Measurements from ENCODE around the gene PSMD4. TPM values are rescaled to one million over a fixed set of nuclear protein-coding genes. Genes with fewer than 3 reads are reported as not detected.
A peak's percentile ranks its signal among the peaks of the same experiment; 100 is the strongest.

The PSMD4 gene
- total and polyA plus RNA-seq, 10 donors, result 90.8 to 180 (median 133) TPM

- intact Hi-C loops (cut with DNase I; ENCODE audit: low total_unique reads), result no loop called here
- DNase-seq, result no peak
Observed at GRCh38 chr1:151314137-151314875, 59.8 kb downstream of the PSMD4 start.

GRCh38 chr1:151315565-151316235 lies 61.2 kb downstream of the PSMD4 start:
- intact Hi-C loops (cut with DNase I; ENCODE audit: low total_unique reads), result no loop called here
- H3K4me1 ChIP-seq, result peaks cover 4 to 64% (median 32%) of the 10 kb centered on the region in 6 donors
- TF ChIP-seq POLR2AphosphoS5 (IDR thresholded peaks at IDR 0.05), result no peak
- no peak for TF ChIP-seq POLR2A (IDR thresholded peaks at IDR 0.05)
- TF ChIP-seq CTCF (IDR thresholded peaks at IDR 0.05 in 8 of 11, conservative IDR thresholded peaks at IDR 0.05 in 3 of 11), result no peak
- no peak for DNase-seq
- H3K27ac ChIP-seq, result no peak overlapping the region
- H3K36me3 ChIP-seq, result peaks cover 0 to 100% (median 81%) of the 10 kb centered on the region in 6 donors
- H3K4me3 ChIP-seq, result no peak overlapping the region
- H3K27me3 ChIP-seq (replicated peaks in 1 of 7), result no peaks in the 10 kb centered on the region
- H3K9me3 ChIP-seq, result no peaks in the 10 kb centered on the region
- WGBS, 5 donors, result 87 to 92% (median 90%) methylated on average over 16 to 17 of the region's 17 CpGs

More at GRCh38 chr1:151314137-151314875, 59.8 kb downstream of the PSMD4 start:
- H3K4me1 ChIP-seq, result peaks cover 4 to 65% (median 37%) of the 10 kb centered on the region in 6 donors
- H3K36me3 ChIP-seq, result peaks cover 0 to 100% (median 78%) of the 10 kb centered on the region in 6 donors
- no peaks in the 10 kb centered on the region for H3K27me3 ChIP-seq (replicated peaks in 1 of 7)
- no peaks in the 10 kb centered on the region for H3K9me3 ChIP-seq
- no peak for TF ChIP-seq CTCF (IDR thresholded peaks at IDR 0.05 in 8 of 11, conservative IDR thresholded peaks at IDR 0.05 in 3 of 11)
- TF ChIP-seq POLR2A (IDR thresholded peaks at IDR 0.05), result no peak
- peak in 2 of 3 donors; percentile 29 to 64 for TF ChIP-seq POLR2AphosphoS5 (IDR thresholded peaks at IDR 0.05)
- H3K4me3 ChIP-seq, result no peak overlapping the region
- H3K27ac ChIP-seq, result peak overlapping the region in 4 of 8 donors; percentile 18 to 61 (median 30)
- WGBS, 5 donors, result 62 to 88% (median 73%) methylated on average over 3 of the region's 3 CpGs

Small RNAs within 50 kb of the gene (small RNA-seq; reads per million reads assigned to genes)
- 0 to 0.41 (median 0) reads per million in 4 donors for gene RN7SL444P

Other genes with a start within 250 kb of the PSMD4 start
- gene MINDY1, start 247.8 kb upstream of the PSMD4 start, total RNA-seq, result 10 to 100 TPM; 23.8 to 51.1 (median 31.4) TPM
- gene MINDY1, start 247.8 kb upstream of the PSMD4 start, polyA plus RNA-seq, result 10 to 100 TPM in 1 of 3 donors, 1 to 10 TPM in 2; 3.3 to 10.4 (median 3.9) TPM
- gene PRUNE1, start 246.3 kb upstream of the PSMD4 start, total RNA-seq, result 10 to 100 TPM; 15.7 to 22.6 (median 17.7) TPM
- 10 to 100 TPM in 1 of 3 donors, 1 to 10 TPM in 2; 9.2 to 12.8 (median 9.9) TPM for gene PRUNE1, start 246.3 kb upstream of the PSMD4 start, polyA plus RNA-seq
- 1 to 10 TPM in 3 of 7 donors, under 1 TPM in 4; 0.33 to 1.4 (median 0.77) TPM for gene BNIPL, start 218.1 kb upstream of the PSMD4 start, total RNA-seq
- under 1 TPM; 0.50 to 0.85 (median 0.61) TPM for gene BNIPL, start 218.1 kb upstream of the PSMD4 start, polyA plus RNA-seq
- gene C1orf56, start 207.0 kb upstream of the PSMD4 start, total RNA-seq, result 1 to 10 TPM; 1.8 to 5.5 (median 3.4) TPM
- gene C1orf56, start 207.0 kb upstream of the PSMD4 start, polyA plus RNA-seq, result 1 to 10 TPM; 1.4 to 2.8 (median 2.6) TPM
- gene CDC42SE1, start 195.1 kb upstream of the PSMD4 start, total RNA-seq, result 100 to 1,000 TPM; 158 to 245 (median 208) TPM
- 10 to 100 TPM; 57.0 to 75.4 (median 72.6) TPM for gene CDC42SE1, start 195.1 kb upstream of the PSMD4 start, polyA plus RNA-seq
- 1 to 10 TPM in 4 of 7 donors, under 1 TPM in 3; 0.50 to 2.6 (median 1.1) TPM for gene MLLT11, start 194.3 kb upstream of the PSMD4 start, total RNA-seq
- under 1 TPM; 0.52 to 0.91 (median 0.61) TPM for gene MLLT11, start 194.3 kb upstream of the PSMD4 start, polyA plus RNA-seq
- gene GABPB2, start 184.0 kb upstream of the PSMD4 start, total RNA-seq, result 10 to 100 TPM; 12.3 to 22.8 (median 17.5) TPM
- 1 to 10 TPM; 3.0 to 7.1 (median 3.9) TPM for gene GABPB2, start 184.0 kb upstream of the PSMD4 start, polyA plus RNA-seq
- gene SEMA6C, start 108.1 kb upstream of the PSMD4 start, total RNA-seq, result 1 to 10 TPM; 2.0 to 9.4 (median 4.1) TPM
- gene SEMA6C, start 108.1 kb upstream of the PSMD4 start, polyA plus RNA-seq, result 1 to 10 TPM; 3.2 to 5.8 (median 4.4) TPM
- gene TNFAIP8L2, start 98.1 kb upstream of the PSMD4 start, total RNA-seq, result 10 to 100 TPM; 26.3 to 48.0 (median 35.3) TPM
- 10 to 100 TPM; 58.8 to 63.4 (median 61.9) TPM for gene TNFAIP8L2, start 98.1 kb upstream of the PSMD4 start, polyA plus RNA-seq
- 10 to 100 TPM in 1 of 7 donors, 1 to 10 TPM in 6; 3.7 to 10.0 (median 4.6) TPM for gene LYSMD1, start 88.8 kb upstream of the PSMD4 start, total RNA-seq
- gene LYSMD1, start 88.8 kb upstream of the PSMD4 start, polyA plus RNA-seq, result 1 to 10 TPM; 2.5 to 4.8 (median 2.8) TPM
- 10 to 100 TPM; 36.2 to 63.5 (median 41.5) TPM for gene SCNM1, start 88.6 kb upstream of the PSMD4 start, total RNA-seq
- 10 to 100 TPM; 64.9 to 96.2 (median 74.6) TPM for gene SCNM1, start 88.6 kb upstream of the PSMD4 start, polyA plus RNA-seq
- gene TMOD4, start 78.8 kb upstream of the PSMD4 start, total RNA-seq, result 1 to 10 TPM in 1 of 7 donors, under 1 TPM in 3, not detected in 3; 0.60 to 2.0 (median 0.86) TPM
- under 1 TPM; 0.44 to 0.99 (median 0.76) TPM for gene TMOD4, start 78.8 kb upstream of the PSMD4 start, polyA plus RNA-seq
- gene VPS72, start 64.5 kb upstream of the PSMD4 start, total RNA-seq, result 10 to 100 TPM; 23.1 to 37.7 (median 31.5) TPM
- 10 to 100 TPM; 24.9 to 43.1 (median 31.0) TPM for gene VPS72, start 64.5 kb upstream of the PSMD4 start, polyA plus RNA-seq
- gene PIP5K1A, start 56.2 kb upstream of the PSMD4 start, total RNA-seq, result 10 to 100 TPM; 48.0 to 83.6 (median 60.6) TPM
- 10 to 100 TPM; 12.8 to 23.7 (median 16.5) TPM for gene PIP5K1A, start 56.2 kb upstream of the PSMD4 start, polyA plus RNA-seq
- gene ZNF687, start 27.6 kb downstream of the PSMD4 start, total RNA-seq, result 10 to 100 TPM; 27.3 to 46.6 (median 33.4) TPM
- 10 to 100 TPM in 1 of 3 donors, 1 to 10 TPM in 2; 9.1 to 17.7 (median 9.8) TPM for gene ZNF687, start 27.6 kb downstream of the PSMD4 start, polyA plus RNA-seq
- 10 to 100 TPM; 63.7 to 85.4 (median 69.5) TPM for gene PI4KB, start 72.7 kb downstream of the PSMD4 start, total RNA-seq
- gene PI4KB, start 72.7 kb downstream of the PSMD4 start, polyA plus RNA-seq, result 10 to 100 TPM; 25.6 to 41.4 (median 30.8) TPM
- gene RFX5, start 92.5 kb downstream of the PSMD4 start, total RNA-seq, result 10 to 100 TPM; 75.9 to 96.1 (median 92.2) TPM
- gene RFX5, start 92.5 kb downstream of the PSMD4 start, polyA plus RNA-seq, result 10 to 100 TPM; 30.8 to 57.8 (median 40.3) TPM
- gene SELENBP1, start 118.0 kb downstream of the PSMD4 start, total RNA-seq, result 100 to 1,000 TPM in 2 of 7 donors, 10 to 100 TPM in 5; 56.1 to 114 (median 90.3) TPM
- gene SELENBP1, start 118.0 kb downstream of the PSMD4 start, polyA plus RNA-seq, result 10 to 100 TPM; 17.3 to 77.8 (median 47.5) TPM
- gene PSMB4, start 144.8 kb downstream of the PSMD4 start, total RNA-seq, result 100 to 1,000 TPM; 184 to 219 (median 201) TPM
- gene PSMB4, start 144.8 kb downstream of the PSMD4 start, polyA plus RNA-seq, result 100 to 1,000 TPM; 320 to 371 (median 354) TPM
- gene POGZ, start 204.8 kb downstream of the PSMD4 start, total RNA-seq, result 100 to 1,000 TPM in 3 of 7 donors, 10 to 100 TPM in 4; 58.4 to 133 (median 94.5) TPM
- gene POGZ, start 204.8 kb downstream of the PSMD4 start, polyA plus RNA-seq, result 10 to 100 TPM; 12.9 to 23.8 (median 20.8) TPM